ENCODE results near the gene PRKCA.

The PRKCA gene

GRCh38 chr17:66445229-66445628 is 142.8 kb downstream of the PRKCA start:
- DNase-seq (ENCODE audit: low read depth) = no peak
- TF ChIP-seq CTCF (IDR thresholded peaks at IDR 0.05; ENCODE audit: low read depth, low read length, missing control alignments) = no peak
- no peak overlapping the region for H3K4me3 ChIP-seq (ENCODE audit: low read depth, low read length)

GRCh38 chr17:66446419-66446818 is 144.0 kb downstream of the PRKCA start:
- no peak for DNase-seq (ENCODE audit: low read depth)
- no peak for TF ChIP-seq CTCF (IDR thresholded peaks at IDR 0.05; ENCODE audit: low read depth, low read length, missing control alignments)
- no peak overlapping the region for H3K4me3 ChIP-seq (ENCODE audit: low read depth, low read length)

- no peak overlapping the region for H3K4me3 ChIP-seq (ENCODE audit: low read depth, low read length)
- TF ChIP-seq CTCF (IDR thresholded peaks at IDR 0.05; ENCODE audit: low read depth, low read length, missing control alignments) = no peak
- no peak for DNase-seq (ENCODE audit: low read depth)
Measured at GRCh38 chr17:66447159-66447558, 144.7 kb downstream of the PRKCA start.

GRCh38 chr17:66448026-66448639 is 145.7 kb downstream of the PRKCA start:
- no peak overlapping the region for H3K4me3 ChIP-seq (ENCODE audit: low read depth, low read length)
- TF ChIP-seq CTCF (IDR thresholded peaks at IDR 0.05; ENCODE audit: low read depth, low read length, missing control alignments) = no peak
- no peak for DNase-seq (ENCODE audit: low read depth)

- TF ChIP-seq CTCF (IDR thresholded peaks at IDR 0.05; ENCODE audit: low read depth, low read length, missing control alignments) = no peak
- no peak overlapping the region for H3K4me3 ChIP-seq (ENCODE audit: low read depth, low read length)
- DNase-seq (ENCODE audit: low read depth) = no peak
Measured at GRCh38 chr17:66449418-66449977, 147.1 kb downstream of the PRKCA start.

GRCh38 chr17:66450008-66450851 is 147.8 kb downstream of the PRKCA start:
- no peak for DNase-seq (ENCODE audit: low read depth)
- no peak for TF ChIP-seq CTCF (IDR thresholded peaks at IDR 0.05; ENCODE audit: low read depth, low read length, missing control alignments)
- H3K4me3 ChIP-seq (ENCODE audit: low read depth, low read length) = no peak overlapping the region

All from GM12864 (cell line).